Dermis microvascular lymphatic vessel endothelial cell (primary cell): ENCODE results near the gene MT1F. TPM values are rescaled to one million over a fixed set of nuclear protein-coding genes. Genes with fewer than 3 reads are reported as not detected.
A peak's percentile ranks its signal among the peaks of the same experiment; 100 is the strongest.
"Not testable (repeated sequence)": the region's sequence is repeated elsewhere in the genome, so short reads cannot be mapped to it uniquely, and the experiment has no call there.

ENCODE experiments used
- DNase-seq, 2 donors: peaks; one replicate each; pipeline versions ENCODE4 v3.0.0 to v3.0.0-alpha.2; 2010; ENCODE audit warnings: low read depth in 2 of 2
- total RNA-seq: library from RNA; depleted of rRNA; stranded (reverse); fragments of >200 nt; gene quantifications from 2 replicates; pipeline ENCODE4 v1.2.1, GENCODE V29; 2014

MT1F gene
- total RNA-seq, 1 donor from 2014 or later = 0.64 TPM

GRCh38 chr16:56670620-56670934 is 12.8 kb downstream of the MT1F start:
- DNase-seq = no peak

- DNase-seq = not testable (repeated sequence)
Observed at GRCh38 chr16:56671691-56672090, 13.9 kb downstream of the MT1F start.

GRCh38 chr16:56672171-56672570 is 14.4 kb downstream of the MT1F start:
- not testable (repeated sequence) for DNase-seq

GRCh38 chr16:56672761-56673536 is 15.2 kb downstream of the MT1F start:
- no peak for DNase-seq

- DNase-seq = peak in 1 of 2 donors; percentile 9
Observed at GRCh38 chr16:56673921-56674320, 16.2 kb downstream of the MT1F start.

GRCh38 chr16:56674570-56674969 is 16.8 kb downstream of the MT1F start:
- DNase-seq = not testable (repeated sequence)

- no peak for DNase-seq
Observed at GRCh38 chr16:56675685-56676210, 18.0 kb downstream of the MT1F start.

GRCh38 chr16:56677474-56677873 is 19.7 kb downstream of the MT1F start:
- no peak for DNase-seq

GRCh38 chr16:56679078-56679730 is 21.4 kb downstream of the MT1F start:
- no peak for DNase-seq

GRCh38 chr16:56679818-56680217 is 22.1 kb downstream of the MT1F start:
- DNase-seq = no peak

GRCh38 chr16:56681939-56682702 is 24.4 kb downstream of the MT1F start, which contains the start of gene MT1X:
MT1X (plus strand) TSS chr16:56682470; CDS start chr16:56682541, 71 bp downstream.
- peak; percentile 79 to 83 for DNase-seq

GRCh38 chr16:56682703-56683397 is 25.1 kb downstream of the MT1F start:
- DNase-seq = no peak

- no peak for DNase-seq
Observed at GRCh38 chr16:56683424-56684172, 25.8 kb downstream of the MT1F start.

GRCh38 chr16:56684256-56684925 is 26.6 kb downstream of the MT1F start:
- no peak for DNase-seq

- DNase-seq = no peak
Observed at GRCh38 chr16:56684926-56685590, 27.3 kb downstream of the MT1F start.

GRCh38 chr16:56686758-56687157 is 29.0 kb downstream of the MT1F start:
- DNase-seq = no peak

GRCh38 chr16:56688762-56689161 is 31.0 kb downstream of the MT1F start:
- DNase-seq = no peak

GRCh38 chr16:56689171-56689570 is 31.4 kb downstream of the MT1F start:
- no peak for DNase-seq

GRCh38 chr16:56690420-56691122 is 32.8 kb downstream of the MT1F start:
- no peak for DNase-seq
